Neural progenitor cell (in vitro differentiated cells): ENCODE data around the gene SF3B2.

Experiments used
- CTCF ChIP-seq: fragments of 200-600 bp; sonication (generic); IDR thresholded peaks from 2 replicates; pipeline ENCODE4 v1.5.1; 2017; ENCODE audit warnings: antibody characterized with exemption, mild to moderate bottlenecking
- EZH2 ChIP-seq: fragments of 200-600 bp; sonication (generic); IDR thresholded peaks from 2 replicates; pipeline ENCODE4 v1.6.1; 2017; ENCODE audit warnings: antibody characterized with exemption, mild to moderate bottlenecking, moderate library complexity
- EZH2phosphoT487 ChIP-seq: fragments of 200-600 bp; sonication (generic); IDR thresholded peaks from 2 replicates; pipeline ENCODE4 v1.6.1; 2017; ENCODE audit warnings: antibody characterized with exemption

GRCh38 chr11:66107600-66108510 lies 55.7 kb downstream of the SF3B2 start:
- TF ChIP-seq CTCF (no peak), EZH2 (no peak), EZH2phosphoT487 (no peak)
